ENCODE results near the gene NCOR2. TPM values are rescaled to one million over a fixed set of nuclear protein-coding genes. Genes with fewer than 3 reads are reported as not detected.
A peak's percentile ranks its signal among the peaks of the same experiment; 100 is the strongest.

NCOR2 gene
- total RNA-seq, 2 donors from 2014 or later: 72.8 to 87.8 TPM

GRCh38 chr12:124576061-124576650, 8.7 kb upstream of the NCOR2 start:
- H3K36me3 Mint-ChIP-seq (ENCODE audit: low read depth): no peaks in the 10 kb centered on the region
- no peaks in the 10 kb centered on the region for H3K4me1 Mint-ChIP-seq
- H3K27ac Mint-ChIP-seq: no peak overlapping the region

DNA sequence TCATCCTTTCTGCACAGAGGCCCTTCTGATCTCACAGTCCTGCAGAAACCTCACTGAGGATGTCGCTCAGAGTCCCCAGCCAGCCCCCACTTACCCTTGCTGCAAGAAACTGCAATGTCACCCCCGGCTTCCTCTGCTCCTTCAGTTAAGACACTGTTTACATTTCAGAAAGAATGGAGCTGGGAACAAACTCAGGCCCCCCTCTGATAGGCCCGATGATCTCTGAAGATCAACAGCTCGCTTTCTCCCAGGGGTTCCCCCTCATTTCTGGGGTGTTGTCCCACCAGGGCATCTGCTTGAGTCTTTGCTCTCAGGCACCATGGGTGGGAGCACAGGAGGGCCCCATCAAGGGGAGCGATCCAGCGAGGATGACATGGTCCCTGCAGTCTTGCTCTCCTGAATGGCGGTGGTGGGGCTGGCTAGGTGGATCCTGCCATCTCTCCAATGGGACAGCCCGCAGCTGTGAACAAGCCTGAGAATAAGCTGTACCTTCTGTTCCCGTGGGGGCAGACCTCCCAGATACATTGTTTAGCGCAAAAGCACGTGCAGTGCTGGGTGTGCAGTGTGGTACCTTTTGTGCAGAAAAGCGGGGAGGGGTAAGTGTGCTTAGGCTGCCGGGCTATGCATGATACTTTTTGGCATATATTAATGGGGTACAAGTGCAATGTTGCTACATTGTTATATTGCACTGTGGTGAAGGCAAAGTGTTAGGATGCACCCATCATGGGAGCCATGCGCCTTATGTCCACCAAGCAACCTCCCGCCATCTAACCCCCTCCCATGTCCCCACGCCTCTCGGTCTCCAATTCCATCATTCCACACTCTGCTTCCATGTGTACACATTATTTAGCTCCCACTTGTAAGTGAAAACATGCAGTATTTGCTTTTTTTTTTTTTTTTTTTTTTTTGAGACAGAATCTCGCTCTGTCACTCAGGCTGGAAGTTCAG, 6.7 kb upstream of the NCOR2 start:
- Mint-ChIP-seq H3K27ac (no peak overlapping the region), H3K27me3 (no peaks in the 10 kb centered on the region), H3K9me3 (no peaks in the 10 kb centered on the region), H3K4me1 (no peaks in the 10 kb centered on the region), H3K36me3 (ENCODE audit: low read depth) (no peaks in the 10 kb centered on the region), H3K4me3 (no peak overlapping the region)
- ATAC-seq (replicated peaks): no peak

More at GRCh38 chr12:124576061-124576650, 8.7 kb upstream of the NCOR2 start:
- no peaks in the 10 kb centered on the region for H3K27me3 Mint-ChIP-seq
- H3K4me3 Mint-ChIP-seq: no peak overlapping the region
- ATAC-seq (replicated peaks): no peak
- peaks cover 5% of the 10 kb centered on the region for H3K9me3 Mint-ChIP-seq

- no peaks in the 10 kb centered on the region for H3K36me3 Mint-ChIP-seq (ENCODE audit: low read depth)
- H3K4me1 Mint-ChIP-seq: no peaks in the 10 kb centered on the region
- no peak overlapping the region for H3K27ac Mint-ChIP-seq
- no peaks in the 10 kb centered on the region for H3K9me3 Mint-ChIP-seq
- no peak for ATAC-seq (replicated peaks)
- H3K27me3 Mint-ChIP-seq: no peaks in the 10 kb centered on the region
- H3K4me3 Mint-ChIP-seq: no peak overlapping the region
Observed at GRCh38 chr12:124571556-124571955, 4.1 kb upstream of the NCOR2 start.

DNA sequence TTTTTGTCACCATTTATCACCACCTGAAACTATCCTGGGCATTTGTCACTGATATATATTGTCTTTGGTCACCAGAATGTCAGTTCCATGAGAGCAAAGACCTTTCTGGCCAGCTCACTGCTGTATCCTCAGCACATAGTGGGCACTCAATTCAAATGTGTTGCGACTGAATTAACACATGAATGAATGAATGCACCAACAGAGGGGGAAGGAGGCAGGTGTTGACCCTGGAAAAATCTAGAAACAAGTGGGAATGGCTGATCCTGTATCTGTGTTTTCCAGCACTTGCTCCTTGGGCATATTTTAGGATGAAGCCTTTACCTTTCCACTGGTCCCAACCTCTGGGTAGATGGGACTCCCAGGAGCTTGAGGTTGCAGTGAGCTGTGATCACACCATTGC, 3.4 kb upstream of the NCOR2 start:
- no peak for ATAC-seq (replicated peaks)
- no peaks in the 10 kb centered on the region for H3K36me3 Mint-ChIP-seq (ENCODE audit: low read depth)
- no peaks in the 10 kb centered on the region for H3K4me1 Mint-ChIP-seq
- H3K4me3 Mint-ChIP-seq: no peak overlapping the region
- H3K27me3 Mint-ChIP-seq: no peaks in the 10 kb centered on the region
- H3K9me3 Mint-ChIP-seq: no peaks in the 10 kb centered on the region
- no peak overlapping the region for H3K27ac Mint-ChIP-seq

DNA sequence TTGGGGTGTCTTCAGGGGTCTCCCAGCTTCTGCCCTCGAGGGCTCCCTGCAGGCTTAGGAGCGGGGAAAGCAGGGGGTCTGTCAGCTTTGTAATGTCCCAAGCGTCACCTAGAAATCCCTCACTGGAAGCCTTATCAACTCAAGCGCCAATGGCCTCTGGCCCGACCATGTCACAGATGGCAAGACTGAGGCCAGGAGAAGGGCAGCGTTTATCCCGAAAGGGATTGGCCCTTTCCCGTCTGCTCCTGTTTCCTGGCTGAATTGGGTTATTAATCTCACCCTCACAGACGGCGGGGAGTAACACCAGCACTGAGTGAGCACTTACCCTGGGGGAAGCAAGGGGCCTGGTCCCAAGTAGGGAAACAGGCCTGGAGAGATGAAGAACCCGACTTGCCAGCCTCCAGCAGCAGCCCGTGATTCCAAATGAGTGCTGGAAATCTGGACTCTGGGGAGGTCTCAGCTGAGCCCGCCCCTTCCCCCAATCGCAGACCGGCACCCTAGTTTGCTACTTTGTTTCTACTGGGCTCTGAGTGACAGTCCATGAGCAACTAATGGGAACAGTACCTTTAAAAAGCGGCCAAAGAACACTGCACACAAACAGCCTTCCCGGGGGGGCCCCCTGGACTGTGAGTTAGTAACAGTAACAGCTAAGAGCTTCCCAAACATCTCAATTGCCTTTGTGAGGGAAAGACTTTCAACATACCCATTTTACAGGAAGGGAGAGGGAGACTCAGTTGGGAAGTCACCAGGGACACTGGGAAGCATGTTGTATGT, 2.1 kb upstream of the NCOR2 start:
- ATAC-seq (replicated peaks): no peak
- Mint-ChIP-seq H3K9me3 (no peaks in the 10 kb centered on the region), H3K36me3 (ENCODE audit: low read depth) (no peaks in the 10 kb centered on the region), H3K27ac (no peak overlapping the region), H3K4me1 (peaks cover 4% of the 10 kb centered on the region), H3K27me3 (no peaks in the 10 kb centered on the region), H3K4me3 (no peak overlapping the region)

DNA sequence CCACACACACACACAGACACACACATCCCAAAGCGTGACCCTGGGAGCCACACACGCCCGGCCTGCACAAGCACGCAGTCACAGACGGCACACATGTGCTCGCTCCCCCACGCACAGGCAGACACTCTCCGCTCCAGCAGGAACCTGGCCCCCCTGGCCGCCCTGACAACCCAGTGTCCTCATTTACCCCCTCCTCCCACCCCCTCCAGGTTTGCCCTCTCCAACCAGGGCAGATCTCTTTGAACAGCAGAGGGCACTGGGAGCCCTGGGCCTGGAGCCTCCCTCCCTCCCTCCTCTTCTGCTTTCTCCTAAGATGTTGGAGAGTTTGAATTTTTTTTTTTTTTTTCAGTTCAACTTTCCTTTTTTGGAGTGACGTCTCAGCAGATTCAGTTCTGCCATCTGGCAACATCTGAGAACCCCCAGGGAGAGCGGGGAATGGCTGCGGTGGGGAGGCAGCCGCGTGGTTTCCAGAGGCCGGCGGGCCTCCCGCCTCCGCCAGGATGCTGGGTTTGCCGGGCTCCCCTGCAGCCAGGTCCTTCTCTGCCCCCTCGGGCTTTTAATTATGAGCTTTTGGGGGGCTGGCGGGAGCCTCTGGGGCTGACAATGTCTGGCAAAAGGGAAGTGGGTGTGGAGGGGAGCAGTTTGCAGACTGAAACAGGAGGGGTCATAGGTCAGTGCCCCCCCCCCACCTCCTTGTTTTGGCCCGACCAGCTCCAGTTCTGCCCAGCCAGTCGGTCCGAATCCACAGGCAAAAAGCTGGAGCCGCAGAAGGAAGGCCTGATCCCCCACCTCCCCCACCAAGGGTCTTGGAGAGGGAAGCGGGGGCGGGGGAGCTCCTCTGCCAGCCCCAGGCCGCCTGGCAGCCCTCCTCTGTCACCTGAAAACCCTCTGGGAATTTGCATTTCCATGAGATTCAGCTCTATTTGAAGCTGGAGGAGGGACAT, 1.3 kb upstream of the NCOR2 start:
- ATAC-seq (replicated peaks): no peak
- Mint-ChIP-seq H3K36me3 (ENCODE audit: low read depth) (no peaks in the 10 kb centered on the region), H3K27me3 (no peaks in the 10 kb centered on the region), H3K4me1 (peaks cover 4% of the 10 kb centered on the region), H3K9me3 (no peaks in the 10 kb centered on the region), H3K27ac (no peak overlapping the region), H3K4me3 (peak overlapping the region; percentile 75)

- H3K4me1 Mint-ChIP-seq: peaks cover 4% of the 10 kb centered on the region
- H3K27ac Mint-ChIP-seq: no peak overlapping the region
- H3K9me3 Mint-ChIP-seq: no peaks in the 10 kb centered on the region
- no peaks in the 10 kb centered on the region for H3K27me3 Mint-ChIP-seq
- H3K4me3 Mint-ChIP-seq: peak overlapping the region; percentile 75
- no peaks in the 10 kb centered on the region for H3K36me3 Mint-ChIP-seq (ENCODE audit: low read depth)
- ATAC-seq (replicated peaks): peak; percentile 78
Observed at GRCh38 chr12:124567673-124568373, 411 bp upstream of the NCOR2 start.

DNA sequence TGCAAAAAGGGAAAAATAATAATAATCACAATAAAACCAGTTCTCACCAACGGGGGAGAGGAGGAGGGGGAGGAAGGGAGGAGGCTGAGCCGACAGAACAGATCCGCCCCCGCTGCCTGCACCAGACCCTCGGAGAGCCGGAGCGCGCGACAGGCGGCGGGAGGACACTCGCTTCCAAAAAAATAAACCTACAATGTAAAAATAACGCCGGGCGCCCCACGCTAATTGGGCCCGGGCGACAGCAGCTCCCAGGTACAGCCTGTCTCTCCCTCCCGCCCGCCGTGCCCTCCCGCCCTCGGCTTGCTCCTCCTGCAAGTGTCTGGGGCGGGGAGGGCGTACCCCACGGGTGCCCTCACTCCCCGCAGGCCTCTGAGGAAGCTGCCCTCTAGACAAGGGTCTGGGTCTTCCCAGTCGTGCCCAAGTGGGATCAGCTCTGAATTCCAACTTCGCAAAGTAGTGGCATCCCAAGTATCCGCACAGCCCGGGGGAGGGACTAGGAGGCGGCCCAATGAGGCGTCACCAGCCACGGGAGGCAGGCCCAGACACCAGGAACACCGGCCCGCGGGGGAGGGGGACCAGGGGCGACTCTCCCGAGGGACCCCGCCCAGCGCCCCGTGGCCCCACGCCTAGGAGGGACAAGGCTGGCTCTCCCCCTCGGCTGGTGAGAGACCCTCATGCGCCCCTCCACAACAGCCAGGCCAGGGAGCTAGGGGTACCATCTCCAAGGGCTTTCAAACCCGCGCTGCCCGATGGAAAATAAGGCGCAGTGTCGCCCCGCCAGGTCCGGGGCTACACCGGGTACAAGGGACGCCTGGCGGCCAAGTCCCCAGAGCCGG, 1.0 kb downstream of the NCOR2 start:
- no peaks in the 10 kb centered on the region for H3K36me3 Mint-ChIP-seq (ENCODE audit: low read depth)
- H3K27me3 Mint-ChIP-seq: no peaks in the 10 kb centered on the region
- no peaks in the 10 kb centered on the region for H3K9me3 Mint-ChIP-seq
- peak overlapping the region; percentile 80 for H3K4me3 Mint-ChIP-seq
- H3K4me1 Mint-ChIP-seq: peaks cover 7% of the 10 kb centered on the region
- peak overlapping the region; percentile 59 for H3K27ac Mint-ChIP-seq
- peak; percentile 74 for ATAC-seq (replicated peaks)

GRCh38 chr12:124565656-124566160, 1.7 kb downstream of the NCOR2 start:
- peaks cover 12% of the 10 kb centered on the region for H3K4me1 Mint-ChIP-seq

GRCh38 chr12:124564971-124565491, 2.4 kb downstream of the NCOR2 start:
- Mint-ChIP-seq H3K4me1 (peaks cover 12% of the 10 kb centered on the region), H3K9me3 (no peaks in the 10 kb centered on the region), H3K27ac (peak overlapping the region; percentile 59), H3K36me3 (ENCODE audit: low read depth) (no peaks in the 10 kb centered on the region), H3K27me3 (no peaks in the 10 kb centered on the region), H3K4me3 (peak overlapping the region; percentile 80)
- ATAC-seq (replicated peaks): no peak

More at GRCh38 chr12:124565656-124566160, 1.7 kb downstream of the NCOR2 start:
- ATAC-seq (replicated peaks): no peak
- Mint-ChIP-seq H3K36me3 (ENCODE audit: low read depth) (no peaks in the 10 kb centered on the region), H3K9me3 (no peaks in the 10 kb centered on the region), H3K27ac (peak overlapping the region; percentile 59), H3K4me3 (peak overlapping the region; percentile 80), H3K27me3 (no peaks in the 10 kb centered on the region)

DNA sequence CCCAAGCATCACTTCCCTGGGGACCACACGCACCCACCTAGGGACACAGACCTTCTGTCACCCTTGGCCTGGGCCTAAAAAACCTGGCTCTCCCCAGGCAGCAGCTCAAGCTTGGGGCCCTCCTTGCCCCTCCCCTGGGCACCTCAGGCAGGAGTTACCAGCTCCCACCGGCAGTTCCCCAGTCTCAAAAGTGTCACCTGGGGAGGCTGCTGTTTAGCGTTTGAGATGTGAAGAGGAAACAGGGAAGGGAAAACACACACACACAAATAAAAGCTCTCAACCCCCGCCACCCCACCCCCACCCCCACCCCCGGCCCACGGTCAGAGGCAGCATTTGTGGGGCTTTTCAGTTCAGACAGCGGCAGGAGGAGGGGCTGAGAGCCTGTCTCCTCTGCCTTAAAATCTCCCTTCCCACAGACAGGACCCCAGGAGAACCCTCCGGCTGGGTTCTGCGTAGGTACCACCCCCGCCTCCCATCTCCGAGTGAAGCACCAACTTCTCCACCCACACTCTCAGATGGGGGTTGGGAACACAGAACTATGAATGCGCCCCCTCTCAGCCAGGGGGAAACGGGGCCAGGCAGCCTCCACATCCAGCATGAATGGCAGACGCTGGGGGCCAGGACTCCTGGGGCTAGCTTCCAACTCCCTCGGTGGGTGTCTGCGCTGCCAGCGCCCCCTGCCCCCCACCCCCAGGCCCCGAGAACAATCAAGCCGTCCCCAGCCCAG, 3.0 kb downstream of the NCOR2 start:
- Mint-ChIP-seq H3K9me3 (no peaks in the 10 kb centered on the region), H3K27me3 (no peaks in the 10 kb centered on the region), H3K4me1 (peaks cover 14% of the 10 kb centered on the region), H3K36me3 (ENCODE audit: low read depth) (no peaks in the 10 kb centered on the region), H3K27ac (no peak overlapping the region), H3K4me3 (peak overlapping the region; percentile 80)
- ATAC-seq (replicated peaks): no peak

DNA sequence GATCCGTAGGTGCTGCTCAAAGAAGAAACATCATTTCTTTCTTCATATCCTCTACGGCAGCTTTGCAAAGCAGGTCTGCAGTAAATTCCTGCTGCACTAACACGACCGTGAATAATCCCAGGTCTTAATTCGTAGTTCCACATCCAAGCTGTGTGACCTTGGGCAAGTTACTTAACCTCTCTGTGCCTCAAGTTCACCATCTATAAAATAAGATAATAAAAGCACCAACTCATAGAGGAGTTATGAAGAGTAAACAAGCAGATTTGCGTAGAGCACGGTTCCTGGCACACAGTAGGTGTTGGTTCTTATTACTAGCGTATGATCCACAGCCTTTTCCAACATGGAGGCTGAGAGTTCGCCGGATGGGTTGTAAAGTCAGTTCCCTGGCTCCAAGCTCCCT, 3.6 kb downstream of the NCOR2 start:
- no peaks in the 10 kb centered on the region for H3K27me3 Mint-ChIP-seq
- no peak overlapping the region for H3K27ac Mint-ChIP-seq
- H3K4me3 Mint-ChIP-seq: no peak overlapping the region
- H3K4me1 Mint-ChIP-seq: peaks cover 16% of the 10 kb centered on the region
- ATAC-seq (replicated peaks): no peak
- H3K36me3 Mint-ChIP-seq (ENCODE audit: low read depth): no peaks in the 10 kb centered on the region
- H3K9me3 Mint-ChIP-seq: no peaks in the 10 kb centered on the region

All from activated T-helper 17 cell treated with anti-CD3 and anti-CD28 coated beads, Interleukin-2, amount 50 U/mL, for 72 hours (primary cell).